Tibial artery (tissue), 4 donors: Measurements from ENCODE around the gene DMRT1.
"Not testable (repeated sequence)": the region's sequence is repeated elsewhere in the genome, so short reads cannot be mapped to it uniquely, and the experiment has no call there.

Source experiments
- DNase-seq, 2 donors: peaks; one replicate each; pipeline ENCODE4 v3.0.0-alpha.2; 2019
- H3K27ac ChIP-seq, 2 donors: fragments of 200-600 bp; sonication (generic) in 1 of 2; 1 replicate in 1 of 2; 2 replicates in 1 of 2; pipeline ENCODE4 v1.5.1; 2018 to 2019; ENCODE audit warnings: mild to moderate bottlenecking in 1 of 2
- H3K27me3 ChIP-seq, 2 donors: fragments of 200-600 bp; sonication (generic) in 1 of 2; one replicate each; pipeline versions ENCODE4 v1.5.1 to v1.6.0; 2016 to 2019
- H3K36me3 ChIP-seq, 3 donors: fragments of 200-600 bp; sonication (generic) in 2 of 3; one replicate each; pipeline ENCODE4 v1.5.1; 2016 to 2019; ENCODE audit warnings: mild to moderate bottlenecking in 2 of 3
- H3K4me1 ChIP-seq, 4 donors: fragments of 200-600 bp; sonication (generic) in 2 of 4; 1 replicate in 3 of 4; 2 replicates in 1 of 4; pipeline ENCODE4 v1.5.1; 2016 to 2019
- H3K4me3 ChIP-seq, 2 donors: fragments of 200-600 bp; sonication (generic) in 1 of 2; 1 replicate in 1 of 2; 2 replicates in 1 of 2; pipeline ENCODE4 v1.5.1; 2018 to 2019; ENCODE audit warnings: mild to moderate bottlenecking in 2 of 2
- H3K9me3 ChIP-seq, 3 donors: fragments of 200-600 bp; sonication (generic) in 1 of 3; one replicate each; pipeline ENCODE4 v1.5.1; 2016 to 2019
- CTCF ChIP-seq, 2 experiments: fragments of 200-600 bp in 1 of 2; fragments of 450-650 bp in 1 of 2; IDR thresholded peaks; one replicate each; pipeline ENCODE4 v1.5.1; 2017 to 2019; ENCODE audit warnings: antibody characterized with exemption in 2 of 2, mild to moderate bottlenecking in 1 of 2, moderate library complexity in 1 of 2
- intact Hi-C: fragments of 100-400 bp; cut with DNase I; formaldehyde crosslinking; loops from one replicate; pipeline ENCODE4 v1.15.0; 2023; ENCODE audit warnings: low total_unique reads

The DMRT1 gene

GRCh38 chr9:912776-913175 lies 71.3 kb downstream of the DMRT1 start:
- Histone ChIP-seq H3K4me3 (no peak overlapping the region), H3K36me3 (no peaks in the 10 kb centered on the region), H3K27ac (no peak overlapping the region), H3K9me3 (no peaks in the 10 kb centered on the region), H3K27me3 (peaks cover 0 to 23% of the 10 kb centered on the region in 2 donors), H3K4me1 (no peaks in the 10 kb centered on the region)
- intact Hi-C loops: no loop called here
- TF ChIP-seq CTCF (IDR thresholded peaks at IDR 0.05): no peak
- no peak for DNase-seq

- H3K4me1 ChIP-seq, H3K4me3 ChIP-seq, H3K9me3 ChIP-seq, DNase-seq, intact Hi-C loops, H3K36me3 ChIP-seq, H3K27ac ChIP-seq: not testable (repeated sequence)
- H3K27me3 ChIP-seq: peaks cover 0 to 17% of the 10 kb centered on the region in 2 donors
Measured at GRCh38 chr9:913526-913925, 72.0 kb downstream of the DMRT1 start.

- H3K4me3 ChIP-seq: no peak overlapping the region
- no peak for TF ChIP-seq CTCF (IDR thresholded peaks at IDR 0.05)
- H3K27me3 ChIP-seq: peaks cover 0 to 3% of the 10 kb centered on the region in 2 donors
Measured at GRCh38 chr9:917730-918129, 76.2 kb downstream of the DMRT1 start.

GRCh38 chr9:920927-921326 lies 79.4 kb downstream of the DMRT1 start:
- Histone ChIP-seq H3K27me3 (peaks cover 0 to 3% of the 10 kb centered on the region in 2 donors), H3K36me3 (no peaks in the 10 kb centered on the region), H3K4me3 (no peak overlapping the region), H3K4me1 (no peaks in the 10 kb centered on the region), H3K9me3 (no peaks in the 10 kb centered on the region), H3K27ac (no peak overlapping the region)
- intact Hi-C loops: no loop called here
- no peak for TF ChIP-seq CTCF (IDR thresholded peaks at IDR 0.05)
- no peak for DNase-seq

More at GRCh38 chr9:917730-918129, 76.2 kb downstream of the DMRT1 start:
- Histone ChIP-seq H3K36me3 (no peaks in the 10 kb centered on the region), H3K27ac (no peak overlapping the region), H3K9me3 (no peaks in the 10 kb centered on the region), H3K4me1 (no peaks in the 10 kb centered on the region)
- DNase-seq: no peak
- intact Hi-C loops: no loop called here

GRCh38 chr9:922171-922570 lies 80.7 kb downstream of the DMRT1 start:
- intact Hi-C loops: no loop called here
- no peaks in the 10 kb centered on the region for H3K36me3 ChIP-seq
- no peak for TF ChIP-seq CTCF (IDR thresholded peaks at IDR 0.05)
- no peaks in the 10 kb centered on the region for H3K4me1 ChIP-seq
- H3K27me3 ChIP-seq: peaks cover 0 to 3% of the 10 kb centered on the region in 2 donors
- H3K9me3 ChIP-seq: no peaks in the 10 kb centered on the region
- no peak overlapping the region for H3K4me3 ChIP-seq
- H3K27ac ChIP-seq: no peak overlapping the region
- DNase-seq: no peak

- intact Hi-C loops: no loop called here
- Histone ChIP-seq H3K27ac (no peak overlapping the region), H3K4me3 (no peak overlapping the region), H3K4me1 (no peaks in the 10 kb centered on the region), H3K36me3 (no peaks in the 10 kb centered on the region), H3K27me3 (no peaks in the 10 kb centered on the region), H3K9me3 (no peaks in the 10 kb centered on the region)
- TF ChIP-seq CTCF (IDR thresholded peaks at IDR 0.05): no peak
- DNase-seq: no peak
Measured at GRCh38 chr9:922731-923130, 81.2 kb downstream of the DMRT1 start.
